RCC 7860 (cell line): ENCODE data around the gene DYNC1LI1.
"Not testable (repeated sequence)": the region's sequence is repeated elsewhere in the genome, so short reads cannot be mapped to it uniquely, and the experiment has no call there.

ENCODE experiments used
- DNase-seq: peaks from one replicate; pipeline ENCODE4 v3.0.0-alpha.2; 2015; ENCODE audit warnings: low spot score
- FAIRE-seq: peaks from 2 replicates; lab custom pipeline; 2012; peaks lifted over from hg19 to GRCh38; lab: Jason Lieb, UNC

The DYNC1LI1 gene

GRCh38 chr3:32542807-32543206 lies 27.9 kb downstream of the DYNC1LI1 start:
- FAIRE-seq: no peak
- no peak for DNase-seq

DNA sequence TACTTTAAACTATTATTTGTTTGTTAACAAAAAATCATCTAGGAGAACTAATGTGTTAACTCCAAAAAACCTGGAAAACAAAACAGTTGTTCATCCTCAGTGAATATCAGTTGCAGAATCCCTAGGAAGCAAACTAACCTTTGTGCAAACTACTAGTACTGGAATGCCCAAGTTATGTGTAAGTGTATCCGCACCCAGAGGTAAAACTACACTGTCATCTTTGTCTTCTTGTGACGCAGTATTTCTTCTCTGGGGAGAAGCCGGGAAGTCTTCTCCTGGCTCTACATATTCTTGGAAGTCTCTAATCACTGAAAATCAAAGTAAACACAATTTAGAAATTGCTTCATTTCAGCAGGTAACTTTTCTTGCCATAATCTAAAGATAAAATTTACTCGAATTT lies 29.8 kb downstream of the DYNC1LI1 start:
- no peak for DNase-seq
- no peak for FAIRE-seq

- FAIRE-seq (no peak), DNase-seq (no peak)
Observed at GRCh38 chr3:32532434-32532833, 38.2 kb downstream of the DYNC1LI1 start.

- FAIRE-seq (no peak), DNase-seq (no peak)
Observed at GRCh38 chr3:32531010-32531647, 39.5 kb downstream of the DYNC1LI1 start.

DNA sequence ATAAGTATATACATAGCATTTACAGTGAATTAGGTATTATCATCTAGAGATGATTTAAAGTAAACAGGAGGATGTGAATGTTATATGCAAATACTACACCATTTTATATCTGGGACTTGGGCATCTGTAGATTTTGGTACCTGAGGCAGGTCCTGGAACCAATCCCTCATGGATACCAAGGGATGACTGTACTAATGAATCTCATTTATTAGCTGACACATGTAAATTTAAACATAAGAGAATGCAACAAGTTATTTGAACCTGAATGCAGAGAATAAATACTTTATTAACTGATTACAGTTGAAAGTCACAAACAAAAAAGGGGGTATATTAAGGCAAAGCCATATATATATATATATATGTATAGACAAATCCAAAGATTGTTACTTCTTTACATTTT lies 44.9 kb downstream of the DYNC1LI1 start:
- FAIRE-seq: no peak
- no peak for DNase-seq

DNA sequence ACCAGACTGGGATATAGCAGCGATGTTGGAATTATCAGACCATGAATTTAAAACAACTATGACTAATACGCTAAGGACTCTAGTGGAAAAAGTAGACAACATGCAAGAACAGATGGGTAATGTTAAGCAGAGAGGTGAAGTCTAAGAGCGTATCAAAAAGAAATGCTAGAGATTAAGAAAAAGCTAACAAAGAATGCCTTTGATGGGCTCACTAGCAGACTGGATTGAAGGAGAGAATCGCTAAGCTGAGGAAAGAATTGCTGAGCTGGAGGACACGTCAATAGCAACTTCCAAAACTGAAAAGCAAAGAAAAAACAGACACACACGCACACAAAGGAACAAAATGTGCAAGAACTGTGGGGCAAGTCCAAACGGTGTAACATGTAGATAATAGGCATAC lies 48.0 kb downstream of the DYNC1LI1 start:
- DNase-seq (no peak), FAIRE-seq (no peak)

DNA sequence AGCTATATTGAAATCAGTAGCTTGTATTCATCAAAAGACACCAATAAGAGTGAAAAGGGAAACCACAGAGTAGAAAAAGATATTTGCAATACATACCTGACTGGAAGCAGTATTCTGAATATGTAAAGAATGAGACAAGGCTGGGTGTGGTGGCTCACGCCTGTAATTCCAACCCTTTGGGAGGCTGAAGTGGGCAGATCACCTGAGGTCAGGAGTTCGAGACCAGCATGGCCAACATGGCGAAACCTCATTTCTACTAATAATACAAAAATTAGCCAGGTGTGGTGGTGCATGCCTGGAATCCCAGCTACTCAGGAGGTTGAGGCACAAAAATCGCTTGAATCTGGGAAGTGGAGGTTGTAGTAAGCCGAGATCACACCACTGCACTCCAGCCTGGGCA lies 51.7 kb downstream of the DYNC1LI1 start:
- not testable (repeated sequence) for DNase-seq, FAIRE-seq

- DNase-seq, FAIRE-seq: not testable (repeated sequence)
Observed at GRCh38 chr3:32516751-32517150, 53.9 kb downstream of the DYNC1LI1 start.

DNA sequence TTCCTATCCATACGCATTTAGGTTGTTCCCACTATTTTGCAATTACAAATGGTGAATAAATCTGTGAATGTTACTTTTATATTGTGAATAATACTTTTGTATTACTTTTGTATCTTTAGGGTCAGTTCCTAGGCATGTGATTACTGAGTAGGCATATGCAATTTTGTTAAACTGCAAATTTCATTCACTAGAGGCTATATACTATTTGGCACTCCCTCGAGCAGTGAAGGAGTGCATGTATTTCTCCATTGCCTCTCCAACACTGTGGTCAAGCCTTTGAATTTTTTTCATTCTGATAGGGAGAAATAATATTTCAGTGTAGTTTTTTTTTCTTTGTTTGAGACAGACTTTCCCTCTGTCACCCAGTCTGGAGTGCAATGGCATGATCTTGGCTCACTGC lies 59.7 kb downstream of the DYNC1LI1 start:
- DNase-seq (no peak), FAIRE-seq (no peak)

DNA sequence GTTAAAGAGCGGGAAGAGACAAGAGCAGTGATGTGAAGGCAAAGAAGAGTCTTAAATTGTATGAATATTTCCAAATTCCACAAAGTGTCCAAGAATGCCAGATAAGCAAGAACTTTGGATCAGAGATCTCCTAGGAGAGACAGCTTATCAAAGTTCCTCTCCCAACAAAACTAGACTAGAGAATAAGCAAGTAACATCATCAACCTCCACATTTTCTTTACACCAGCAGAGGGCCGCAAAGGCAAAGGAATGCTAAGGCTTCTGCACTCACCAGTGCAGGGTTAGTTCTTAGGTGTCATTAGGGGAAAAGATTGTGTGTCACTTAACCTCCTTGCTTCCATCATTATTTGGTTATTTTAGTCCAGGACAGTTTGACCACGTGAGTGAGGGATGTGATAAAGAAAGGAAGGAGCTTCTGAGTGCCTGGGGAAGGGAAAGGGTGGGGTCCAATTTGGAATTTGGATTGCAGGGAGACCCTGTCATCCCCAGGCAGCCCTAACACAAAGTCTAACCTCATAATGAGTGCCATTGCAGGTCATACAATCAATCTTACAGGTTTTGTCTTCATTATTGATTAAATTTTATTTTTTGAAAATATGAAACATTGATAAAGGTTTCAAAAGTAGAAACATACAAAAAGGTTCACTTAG lies 60.5 kb downstream of the DYNC1LI1 start:
- DNase-seq: peak; percentile 49
- peak; percentile 32 for FAIRE-seq

DNA sequence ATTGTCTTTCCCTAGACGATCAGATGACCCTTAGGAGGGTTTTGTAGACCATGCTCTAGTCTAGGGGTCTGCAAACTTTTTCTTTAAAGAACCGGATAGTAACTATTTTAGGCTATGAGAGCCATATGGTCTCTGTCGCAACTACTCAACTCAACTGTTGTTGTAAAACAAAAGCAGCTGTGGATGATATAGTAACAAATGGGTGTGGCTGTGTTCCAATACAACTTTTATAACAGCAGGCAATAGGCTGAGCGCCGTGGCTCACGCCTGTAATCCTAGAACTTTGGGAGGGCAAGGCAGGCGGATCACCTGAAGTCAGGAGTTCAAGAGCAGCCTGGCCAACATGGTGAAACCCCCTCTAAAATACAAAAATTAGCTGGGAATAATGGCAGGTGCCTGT lies 61.9 kb downstream of the DYNC1LI1 start:
- no peak for FAIRE-seq
- no peak for DNase-seq

GRCh38 chr3:32506466-32506865 lies 64.2 kb downstream of the DYNC1LI1 start:
- DNase-seq (no peak), FAIRE-seq (no peak)

DNA sequence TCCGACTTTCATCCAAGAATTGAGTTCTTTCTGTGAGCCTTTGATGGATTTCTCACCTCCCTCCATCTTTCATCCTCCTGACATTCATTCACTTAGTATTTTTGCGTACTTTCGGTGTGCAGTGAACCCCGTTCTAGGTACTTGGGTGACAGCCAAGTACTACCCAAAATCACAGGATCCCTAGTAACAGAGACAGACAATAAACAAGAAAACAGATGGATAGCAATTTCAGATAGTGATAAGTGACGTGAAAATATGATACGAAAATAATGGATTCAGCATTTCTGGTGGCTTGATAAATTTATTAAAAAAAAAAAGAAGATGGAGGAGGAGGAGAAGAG lies 67.7 kb downstream of the DYNC1LI1 start:
- FAIRE-seq: no peak
- DNase-seq: no peak

- DNase-seq: peak; percentile 61
- FAIRE-seq: no peak
Observed at GRCh38 chr3:32502118-32502945, 68.3 kb downstream of the DYNC1LI1 start, which contains the start of gene CMTM6. TSS of gene CMTM6 (minus strand) at chr3:32502852. CDS start at chr3:32502745, 107 bp downstream.

DNA sequence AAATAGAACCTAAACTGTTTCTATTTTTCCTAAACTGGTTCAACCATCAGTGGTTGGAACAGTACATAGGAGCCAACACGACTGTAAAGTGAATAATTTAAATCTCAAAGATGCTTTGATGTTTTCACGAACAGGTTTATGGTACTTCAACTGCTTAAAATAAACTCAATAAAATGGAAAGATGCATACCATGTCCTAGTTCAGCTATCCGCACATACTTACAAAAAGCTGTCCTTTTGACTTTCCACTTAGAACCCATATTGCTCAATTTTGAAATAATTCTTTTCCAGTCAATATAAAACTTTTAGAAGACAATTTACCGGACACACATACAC lies 68.9 kb downstream of the DYNC1LI1 start:
- DNase-seq (no peak), FAIRE-seq (peak; percentile 27)

DNA sequence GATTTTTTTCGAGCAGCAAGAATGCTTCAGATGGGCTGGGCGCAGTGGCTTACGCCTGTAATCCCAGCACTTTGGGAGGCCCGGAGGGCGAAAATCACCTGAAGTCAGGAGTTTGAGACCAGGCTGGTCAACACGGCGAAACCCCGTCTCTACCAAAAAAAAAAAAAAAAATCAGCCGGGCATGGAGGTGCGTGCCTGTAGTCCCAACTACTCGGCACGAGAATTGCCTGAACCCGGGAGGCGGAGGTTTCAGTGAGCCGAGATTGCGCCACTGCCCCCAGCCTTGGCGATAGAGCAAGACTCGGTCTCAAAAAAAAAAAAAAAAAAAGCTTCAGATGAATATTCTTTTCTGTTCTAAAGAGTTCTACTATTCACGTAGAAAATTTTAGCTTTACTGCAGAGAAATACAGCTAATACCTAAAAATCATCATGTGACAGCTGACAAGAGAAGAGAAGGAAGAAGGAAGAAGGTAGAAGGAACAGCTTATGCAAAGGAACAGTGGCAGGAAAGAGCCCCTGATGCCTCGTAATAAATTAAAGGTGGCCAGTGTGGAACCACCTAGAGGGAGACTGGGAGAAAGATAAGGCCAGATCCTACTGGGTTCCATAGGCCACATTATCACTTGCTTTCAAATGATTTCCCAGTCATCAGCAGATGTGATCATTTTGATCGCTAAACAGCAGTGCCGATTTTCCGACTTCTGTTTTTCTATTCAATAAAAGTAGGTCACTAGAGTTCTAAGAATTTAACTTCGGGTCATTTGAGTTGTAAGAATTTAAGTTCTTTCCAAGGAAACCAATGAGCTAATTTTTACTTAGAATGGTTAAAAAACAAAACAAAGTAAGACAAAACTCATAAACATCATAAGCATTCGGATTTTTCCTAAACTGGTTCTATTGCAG lies 69.5 kb downstream of the DYNC1LI1 start:
- no peak for DNase-seq
- FAIRE-seq: no peak

DNA sequence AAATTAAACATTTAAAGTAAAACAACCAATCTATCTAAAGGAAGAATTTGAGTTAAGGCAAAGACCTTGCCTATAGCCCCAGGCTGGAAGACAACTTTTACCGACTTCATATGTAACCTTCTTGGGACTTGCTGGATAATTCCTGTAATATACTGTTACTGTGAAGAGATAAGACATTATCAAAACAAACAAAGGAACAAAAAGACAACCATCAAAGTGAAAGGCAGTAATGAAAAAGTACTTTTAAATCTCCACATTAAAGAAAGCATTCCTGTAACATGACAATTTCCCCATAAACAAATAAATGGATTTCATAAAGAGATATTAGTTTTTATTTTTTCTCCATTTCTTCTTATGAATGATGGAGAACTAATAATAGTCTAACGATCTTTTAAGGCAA lies 70.4 kb downstream of the DYNC1LI1 start:
- FAIRE-seq (no peak), DNase-seq (no peak)

GRCh38 chr3:32499585-32499984 lies 71.1 kb downstream of the DYNC1LI1 start:
- no peak for DNase-seq
- no peak for FAIRE-seq

- no peak for FAIRE-seq
- DNase-seq: no peak
Observed at GRCh38 chr3:32498992-32499391, 71.7 kb downstream of the DYNC1LI1 start.

DNA sequence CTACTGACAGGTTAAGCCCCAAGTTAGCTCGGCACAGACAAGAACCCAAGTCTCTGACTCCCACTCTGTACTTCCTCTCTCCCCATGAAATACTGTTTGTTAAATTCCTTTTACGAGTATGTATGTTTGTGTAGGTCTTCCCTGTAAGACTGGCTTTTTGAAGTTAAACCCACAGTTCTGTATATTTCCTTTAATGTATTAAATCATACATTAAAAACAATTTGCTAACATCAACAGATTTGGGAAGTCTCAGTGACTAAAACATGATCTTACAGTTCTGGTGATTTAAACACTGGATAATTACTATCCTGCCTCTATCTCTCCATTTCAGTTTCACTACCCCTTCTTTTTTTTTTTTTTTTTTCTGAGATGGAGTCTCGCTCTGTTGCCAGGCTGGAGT lies 72.4 kb downstream of the DYNC1LI1 start:
- no peak for DNase-seq
- no peak for FAIRE-seq

- FAIRE-seq (no peak), DNase-seq (no peak)
Observed at GRCh38 chr3:32495609-32496008, 75.0 kb downstream of the DYNC1LI1 start.
